IPS DF 4.7 (cell line): Measurements from ENCODE around the gene NIT1.
"Not testable (repeated sequence)": the region's sequence is repeated elsewhere in the genome, so short reads cannot be mapped to it uniquely, and the experiment has no call there.

Experiments used
- DNase-seq: peaks from one replicate; pipeline ENCODE4 v3.0.0-alpha.2; 2013; ENCODE audit warnings: low spot score; ENCODE audit errors: extremely low read depth

The NIT1 gene

DNA sequence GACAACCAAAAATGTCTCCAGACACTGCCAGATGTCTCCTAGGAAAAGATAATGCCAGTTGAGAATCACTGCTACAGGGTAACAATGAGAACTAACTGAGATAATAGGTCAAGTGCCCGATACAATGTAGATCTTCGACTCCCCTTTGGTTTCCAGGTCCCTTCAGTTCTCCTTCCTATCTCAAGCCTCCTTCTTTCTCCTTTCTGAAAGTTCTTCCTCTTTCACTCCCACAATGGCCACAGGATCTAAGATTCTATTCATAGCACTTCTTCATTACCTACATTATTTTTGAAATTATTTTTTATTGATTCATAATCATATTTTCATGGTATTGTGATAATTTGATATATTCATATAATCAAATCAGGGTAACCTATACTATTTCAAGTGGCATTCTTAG is 6.4 kb upstream of the NIT1 start:
- no peak for DNase-seq

DNA sequence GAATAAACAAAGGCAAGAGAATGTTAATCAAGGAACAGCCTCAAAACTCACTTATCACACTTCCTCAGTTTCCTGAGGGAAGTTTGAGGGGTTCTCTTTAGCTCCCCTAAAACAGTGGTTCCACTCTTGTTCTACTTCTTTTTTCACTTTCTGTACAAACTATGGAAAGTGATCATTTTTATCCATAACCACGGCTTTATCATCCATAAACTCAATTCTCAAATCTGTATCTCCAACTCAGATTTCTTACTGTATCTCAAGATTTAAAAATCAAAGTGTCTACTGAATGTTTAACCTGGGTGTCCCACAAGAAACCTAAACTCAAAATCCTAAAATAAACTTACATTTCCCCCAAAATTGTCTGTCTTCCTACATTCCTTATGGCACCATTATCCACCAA is 4.0 kb upstream of the NIT1 start:
- DNase-seq: no peak

DNA sequence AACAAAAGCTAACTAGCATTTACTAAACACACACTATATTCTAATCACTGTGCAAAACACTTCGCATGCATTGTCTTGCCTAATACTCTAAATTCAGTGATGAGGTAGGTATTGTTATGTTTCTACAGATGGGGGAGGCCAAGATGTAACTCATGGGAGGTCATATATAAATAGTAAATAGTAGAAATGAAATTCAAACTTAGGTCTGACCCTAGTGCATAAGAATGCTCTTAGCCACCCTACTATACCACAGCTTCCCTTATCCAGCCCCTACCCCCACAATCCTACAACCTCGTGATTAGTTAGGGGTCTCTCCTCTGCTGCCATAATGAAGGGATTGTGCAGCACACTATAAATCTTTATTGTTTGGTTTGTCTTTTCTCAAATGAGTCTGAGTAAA is 3.3 kb upstream of the NIT1 start:
- DNase-seq: no peak

DNA sequence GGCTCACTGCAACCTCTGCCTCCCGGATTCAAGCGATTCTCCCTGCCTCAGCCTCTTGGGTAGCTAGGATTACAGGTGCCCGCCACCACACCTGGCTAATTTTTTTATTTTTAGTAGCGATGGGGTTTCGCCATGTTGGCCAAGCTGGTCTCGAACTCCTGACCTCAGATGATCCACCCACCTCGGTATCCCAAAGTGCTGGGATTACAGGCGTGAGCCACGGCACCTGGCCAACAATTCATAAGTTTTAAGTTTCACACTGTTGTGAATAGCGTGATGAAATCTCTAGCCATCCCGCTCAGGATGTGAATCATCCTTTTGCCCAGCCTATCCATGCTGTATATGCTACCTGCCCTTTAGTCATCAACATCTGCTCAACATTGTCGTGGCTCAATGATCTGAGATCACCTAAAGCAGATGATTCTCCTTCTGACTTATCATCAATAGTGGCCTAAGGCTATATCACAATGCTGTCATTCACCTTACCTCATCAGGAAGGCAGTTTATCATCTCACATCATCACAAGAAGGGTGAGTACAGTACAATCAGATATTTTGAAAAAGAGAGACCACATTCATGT is 2.7 kb upstream of the NIT1 start:
- DNase-seq: no peak

DNA sequence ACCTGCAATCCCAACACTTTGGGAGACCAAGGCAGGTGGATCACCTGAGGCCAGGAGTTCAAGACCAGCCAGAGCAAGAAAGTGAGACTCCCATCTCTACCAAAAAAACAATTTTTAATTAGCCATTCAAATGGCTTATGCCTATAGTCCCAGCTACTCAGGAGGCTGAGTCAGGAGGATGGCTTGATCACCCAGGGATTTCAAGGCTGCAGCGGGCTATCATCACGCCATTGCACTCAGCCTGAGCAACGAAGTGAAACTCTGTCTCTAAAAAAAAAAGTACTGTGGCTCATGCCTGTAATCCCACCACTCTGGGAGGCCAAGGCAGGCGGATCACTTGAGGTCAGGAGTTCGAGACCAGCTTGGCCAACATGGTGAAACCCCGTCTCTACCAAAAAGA is 1.9 kb upstream of the NIT1 start:
- not testable (repeated sequence) for DNase-seq

DNA sequence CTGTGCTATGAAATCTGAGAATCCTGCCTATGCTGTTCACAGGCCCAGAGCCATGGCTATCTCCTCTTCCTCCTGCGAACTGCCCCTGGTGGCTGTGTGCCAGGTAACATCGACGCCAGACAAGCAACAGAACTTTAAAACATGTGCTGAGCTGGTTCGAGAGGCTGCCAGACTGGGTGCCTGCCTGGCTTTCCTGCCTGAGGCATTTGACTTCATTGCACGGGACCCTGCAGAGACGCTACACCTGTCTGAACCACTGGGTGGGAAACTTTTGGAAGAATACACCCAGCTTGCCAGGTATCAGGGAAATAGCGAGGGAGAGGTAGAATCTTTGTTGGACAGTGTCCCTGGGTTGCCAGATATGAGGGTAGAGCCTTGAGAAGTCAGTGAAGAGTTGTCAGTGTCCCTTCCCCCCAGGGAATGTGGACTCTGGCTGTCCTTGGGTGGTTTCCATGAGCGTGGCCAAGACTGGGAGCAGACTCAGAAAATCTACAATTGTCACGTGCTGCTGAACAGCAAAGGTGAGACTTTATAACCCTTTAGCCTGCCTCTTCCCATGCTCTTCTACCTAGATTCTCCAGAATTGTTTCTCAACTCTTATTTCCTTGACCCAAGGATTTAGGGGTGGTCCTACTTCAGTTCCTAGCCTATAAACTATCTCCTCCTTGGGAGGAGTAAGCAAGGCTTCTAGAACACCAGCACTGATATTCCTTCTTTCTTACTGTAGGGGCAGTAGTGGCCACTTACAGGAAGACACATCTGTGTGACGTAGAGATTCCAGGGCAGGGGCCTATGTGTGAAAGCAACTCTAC is 1.4 kb downstream of the NIT1 start:
- DNase-seq: no peak

DNA sequence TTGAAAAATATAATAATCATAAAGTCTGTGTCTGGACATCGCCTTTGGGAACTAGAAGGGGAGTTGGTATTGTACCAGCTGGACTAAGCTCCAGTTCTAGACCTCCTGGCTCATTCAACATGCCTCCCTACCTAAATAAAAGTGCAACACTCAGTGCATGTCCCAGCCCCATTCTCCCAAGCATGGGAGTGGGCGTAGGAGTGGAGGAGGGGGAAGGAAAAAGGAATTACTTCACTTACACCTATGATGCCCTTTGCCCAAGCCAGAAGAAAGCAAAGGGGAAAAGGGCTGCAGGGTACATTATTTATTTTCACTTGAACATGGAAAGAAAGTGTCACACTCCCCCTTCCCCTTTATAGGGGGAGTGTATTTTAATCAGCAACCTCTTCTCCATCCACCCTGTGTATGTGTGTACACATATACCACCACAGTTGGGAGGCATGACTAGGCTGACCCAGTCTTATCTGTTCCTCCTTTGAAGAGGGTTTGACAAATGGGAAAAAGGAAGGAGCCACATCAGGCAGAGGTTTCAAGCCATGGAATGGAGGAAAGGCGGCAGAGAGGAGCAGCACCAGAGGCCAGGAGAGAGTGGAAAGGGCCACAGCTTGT is 3.2 kb downstream of the NIT1 start:
- no peak for DNase-seq

DNA sequence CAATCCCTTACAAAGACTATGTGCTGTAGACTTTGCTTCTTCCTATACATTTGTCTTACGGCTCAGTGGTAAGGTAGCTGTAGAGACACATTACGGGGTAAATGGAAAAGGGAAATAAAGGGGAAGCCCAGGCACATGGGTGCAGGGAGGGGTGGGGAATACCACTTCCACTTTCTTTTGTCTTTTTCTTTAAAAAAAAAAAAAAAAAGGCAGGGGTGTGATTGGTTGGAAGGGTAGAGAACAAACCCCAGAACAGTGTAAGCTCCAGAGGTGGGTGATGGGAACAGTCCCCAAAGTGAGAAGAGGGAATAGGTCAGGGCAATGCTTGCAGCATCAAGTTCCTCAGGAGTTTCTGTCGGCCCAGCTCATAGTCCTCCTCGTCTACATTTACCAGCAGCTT is 3.9 kb downstream of the NIT1 start:
- DNase-seq: no peak

DNA sequence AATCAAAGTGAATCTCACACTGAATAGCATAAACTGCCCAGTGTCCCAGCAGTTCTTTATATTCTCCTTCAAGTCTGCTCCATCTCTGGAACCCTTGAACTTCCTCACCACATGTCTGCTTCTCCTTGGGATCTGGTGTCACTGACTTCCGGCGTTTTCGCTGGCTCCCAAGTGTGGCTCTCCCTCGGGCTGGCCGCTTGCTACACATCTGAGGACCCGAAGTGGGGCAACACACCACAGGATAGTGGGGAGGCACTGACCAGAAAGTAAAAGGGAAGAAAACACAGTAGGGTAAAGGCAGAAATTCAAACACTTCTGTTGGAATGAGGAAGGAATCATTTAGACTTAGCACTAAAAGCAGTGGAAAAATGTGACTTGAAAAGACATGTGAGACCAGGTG is 5.1 kb downstream of the NIT1 start:
- DNase-seq: no peak

DNA sequence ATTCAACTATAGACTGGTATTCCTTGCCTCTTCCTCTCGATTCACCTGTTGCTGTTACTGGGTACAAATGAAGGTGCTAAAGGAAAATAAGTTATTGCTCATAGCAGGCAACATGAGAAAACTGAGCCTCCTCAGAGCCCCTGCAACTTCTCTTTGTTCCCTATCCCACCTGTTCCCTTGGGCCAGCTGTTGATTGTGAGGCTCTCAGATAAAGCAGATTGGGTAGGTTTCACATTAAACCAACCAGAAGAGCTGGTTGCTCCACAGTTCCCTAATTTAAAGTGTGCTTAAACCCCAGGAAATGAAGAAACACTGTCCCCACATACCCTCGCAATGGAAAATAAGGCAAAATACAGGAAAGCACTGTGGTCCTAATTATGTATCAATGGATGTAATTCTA is 9.7 kb downstream of the NIT1 start:
- no peak for DNase-seq

DNA sequence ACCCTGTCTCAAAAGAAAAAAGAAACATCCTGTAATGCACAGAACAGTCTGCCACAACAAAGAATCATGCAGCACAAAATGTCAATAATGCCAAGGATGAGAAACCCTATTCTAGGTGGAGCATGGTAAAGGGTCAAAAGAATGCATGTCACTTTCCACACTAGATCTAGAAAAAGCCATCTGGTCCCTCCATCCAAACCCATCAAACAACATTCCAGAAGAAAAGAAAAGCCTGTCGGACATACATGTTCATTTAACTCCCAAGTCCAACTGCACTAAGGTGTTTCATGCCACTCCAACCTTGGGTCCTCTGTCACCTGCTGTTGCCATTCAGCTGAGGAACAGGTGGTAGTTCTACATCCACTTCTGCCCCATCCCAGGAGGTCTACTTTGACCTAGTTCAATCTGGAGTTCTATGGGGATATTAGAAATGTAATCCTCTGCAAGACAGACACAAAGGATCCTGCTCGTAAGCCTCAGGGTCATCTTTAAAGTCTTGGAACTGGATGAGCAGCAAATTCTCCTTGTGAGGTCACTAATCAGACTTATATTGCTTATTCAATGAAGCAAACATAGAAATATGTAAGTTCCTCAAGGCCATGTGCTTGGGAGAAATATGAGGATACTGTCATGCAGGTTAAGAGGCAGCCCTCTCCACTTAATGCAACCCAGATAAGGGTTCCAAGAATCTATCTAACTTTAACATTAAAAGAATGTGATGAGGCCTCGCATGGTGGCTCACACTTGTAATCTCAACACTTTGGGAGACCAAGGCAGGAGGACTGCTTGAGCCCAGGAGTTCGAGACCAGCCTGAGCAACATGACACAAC is 10.9 kb downstream of the NIT1 start:
- DNase-seq: no peak

DNA sequence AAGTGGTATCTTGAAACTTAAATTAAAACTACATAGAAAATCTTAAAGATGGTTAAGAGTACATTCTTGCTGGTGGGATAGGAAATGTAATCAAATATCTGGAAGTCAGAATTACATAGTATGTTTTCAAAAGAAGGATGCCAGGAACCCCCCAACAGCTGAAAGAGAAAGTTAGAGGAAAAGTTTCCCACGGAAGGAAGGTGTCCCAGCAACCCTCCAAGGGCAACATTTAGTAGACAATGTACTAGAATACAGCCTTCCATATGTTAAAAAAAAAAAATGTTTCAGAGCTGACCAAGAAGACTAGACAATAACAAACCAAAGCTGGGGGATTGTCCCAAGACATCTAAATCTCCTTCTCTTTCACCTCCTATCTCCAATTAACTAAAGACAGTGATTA is 12.4 kb downstream of the NIT1 start:
- DNase-seq: no peak

DNA sequence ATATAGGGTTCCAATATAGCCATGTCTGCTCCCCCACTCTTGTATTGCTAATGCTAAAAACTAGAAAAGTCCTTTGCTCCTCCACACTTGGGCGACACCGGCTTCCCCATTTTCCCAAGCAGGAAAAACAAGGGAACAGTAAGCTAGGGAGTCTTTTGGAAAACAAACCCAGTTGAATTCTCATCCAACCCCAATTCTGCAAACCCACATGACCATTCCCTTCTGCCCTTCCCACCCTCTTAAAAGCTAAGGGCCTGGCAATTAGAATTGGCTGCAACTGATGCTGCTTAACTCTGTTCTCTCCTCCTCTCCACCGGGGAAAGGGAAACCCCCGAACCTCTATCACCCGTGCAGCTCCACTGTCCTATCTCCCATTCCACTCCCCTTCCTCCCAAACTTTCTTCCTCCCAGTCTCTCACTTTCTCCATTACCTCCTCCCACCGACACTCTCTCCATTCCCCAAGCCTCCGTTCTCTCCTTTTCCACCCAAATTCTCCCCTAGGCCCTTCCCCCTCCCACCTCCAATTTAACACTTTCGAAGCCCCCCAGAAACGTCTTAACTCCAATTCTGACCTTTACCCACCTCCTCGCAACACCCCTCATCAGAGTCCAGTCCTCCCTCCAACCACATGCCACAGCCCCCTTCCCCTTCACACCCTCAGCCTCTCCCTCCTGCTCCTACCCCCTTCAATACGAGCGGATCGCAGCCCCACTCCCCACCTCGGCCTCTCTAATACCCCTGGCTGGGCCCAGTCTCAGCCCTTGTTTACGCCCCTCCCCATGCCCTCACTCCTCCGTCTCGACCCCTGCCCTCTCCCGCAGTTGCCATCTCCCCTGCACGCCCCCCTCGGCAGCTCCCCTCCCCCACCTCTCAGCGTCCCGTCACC is 13.9 kb downstream of the NIT1 start:
- no peak for DNase-seq

DNA sequence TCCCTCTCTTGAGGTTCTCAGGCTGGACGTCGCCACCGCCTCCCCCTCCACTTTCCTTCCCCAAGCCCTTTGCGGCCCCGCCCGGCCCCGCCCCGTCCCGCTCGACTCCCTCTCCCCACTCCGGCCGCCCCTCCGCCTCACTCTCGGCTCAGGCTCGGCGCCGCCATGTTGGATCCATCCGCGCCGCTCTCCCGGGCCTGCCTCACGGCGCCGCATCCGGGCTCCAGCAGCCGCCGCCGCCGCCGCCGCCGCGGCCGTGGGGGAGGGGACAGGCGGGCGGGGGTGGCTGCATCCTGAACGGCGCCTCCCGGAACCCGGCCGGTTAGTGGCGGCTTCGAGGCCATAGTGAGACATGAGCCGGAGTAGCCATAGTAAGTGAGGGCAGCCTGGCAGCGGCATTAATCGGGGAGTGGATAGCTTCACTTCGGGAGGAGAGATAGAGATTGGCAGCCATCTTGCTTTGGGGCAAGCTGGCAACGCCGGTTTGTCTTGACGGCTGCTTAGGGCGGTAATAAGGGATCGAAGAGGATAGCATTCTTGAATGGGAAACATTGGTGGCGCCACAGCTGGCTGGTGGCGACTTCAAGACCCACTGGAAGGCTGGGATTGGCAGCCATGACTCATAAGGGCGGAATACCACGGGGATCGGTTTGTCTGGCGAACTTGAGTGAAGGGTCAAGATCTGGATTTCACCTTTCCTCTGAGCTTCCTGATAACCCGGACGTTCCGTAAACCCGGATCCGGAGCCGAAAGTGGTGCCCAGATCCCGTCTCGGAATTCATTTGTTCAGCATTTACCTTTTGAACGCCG is 14.7 kb downstream of the NIT1 start, which contains the start of gene DEDD:
DEDD (minus strand) TSS at position 258 of the 810 bp plus-strand sequence. CDS start 8,205 bp downstream, outside the sequence.
- peak; percentile 89 for DNase-seq

DNA sequence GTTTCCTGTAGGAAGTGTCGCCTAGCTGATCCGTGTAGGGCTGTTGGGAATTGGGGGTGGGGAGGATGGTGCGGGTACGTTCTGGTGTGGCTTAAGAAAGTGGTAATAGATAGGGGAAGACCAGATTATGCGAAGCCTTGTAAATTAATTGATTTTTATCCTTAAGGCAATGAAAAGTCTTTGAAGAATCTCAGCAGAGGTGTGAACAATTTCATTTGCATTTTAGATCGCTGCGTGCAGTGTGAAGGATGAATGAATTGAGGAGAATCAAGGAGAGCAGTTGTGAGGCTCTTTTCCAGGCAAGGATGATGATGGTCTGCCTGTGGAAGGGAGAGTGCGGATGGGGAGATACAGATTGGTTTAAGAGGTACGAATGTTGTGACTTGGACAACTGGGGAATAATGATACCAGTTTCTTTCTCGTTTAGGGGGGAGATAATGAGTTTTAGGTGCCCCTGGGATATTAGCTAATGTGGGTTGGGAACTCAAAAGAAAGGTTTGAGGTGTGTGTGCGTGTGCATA is 15.4 kb downstream of the NIT1 start:
- no peak for DNase-seq

DNA sequence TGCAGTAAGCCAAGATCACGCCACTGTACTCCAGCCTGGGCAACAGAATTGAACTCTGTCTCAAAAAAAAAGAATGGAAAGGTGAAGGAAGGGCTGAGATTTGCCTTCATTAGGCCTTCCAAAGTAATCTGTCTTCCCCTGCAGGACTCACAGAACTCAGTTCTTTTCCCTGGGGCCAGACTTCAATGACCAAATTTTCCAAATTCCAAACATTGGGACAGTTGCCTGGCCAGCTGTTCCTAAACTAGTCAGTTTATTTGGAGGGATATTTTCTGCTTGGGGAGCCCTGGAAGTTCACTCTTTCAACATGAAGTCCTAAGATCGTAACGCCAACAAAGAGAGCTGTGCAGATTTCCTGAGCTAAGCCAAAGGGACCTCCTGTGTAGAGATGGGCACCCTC is 20.0 kb downstream of the NIT1 start:
- no peak for DNase-seq

DNA sequence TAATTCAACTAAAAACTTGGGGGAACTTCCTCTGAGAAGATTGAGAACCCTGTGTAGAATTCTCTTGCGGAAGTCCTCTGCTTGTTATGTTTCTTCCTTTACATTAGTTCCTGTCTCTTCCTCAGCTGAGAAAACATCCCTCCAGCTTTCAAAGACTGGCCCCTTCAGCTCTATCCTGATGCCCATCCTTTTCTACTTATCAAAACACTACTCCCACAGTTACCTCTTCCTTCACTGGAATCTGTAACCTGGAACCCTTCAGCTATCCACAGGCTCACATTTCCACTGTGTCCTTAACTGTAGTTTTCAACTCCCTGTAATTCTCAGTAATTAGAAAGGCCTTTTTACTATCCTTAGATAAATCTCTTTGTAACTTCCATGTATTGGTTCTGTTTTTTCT is 20.5 kb downstream of the NIT1 start:
- DNase-seq: no peak

DNA sequence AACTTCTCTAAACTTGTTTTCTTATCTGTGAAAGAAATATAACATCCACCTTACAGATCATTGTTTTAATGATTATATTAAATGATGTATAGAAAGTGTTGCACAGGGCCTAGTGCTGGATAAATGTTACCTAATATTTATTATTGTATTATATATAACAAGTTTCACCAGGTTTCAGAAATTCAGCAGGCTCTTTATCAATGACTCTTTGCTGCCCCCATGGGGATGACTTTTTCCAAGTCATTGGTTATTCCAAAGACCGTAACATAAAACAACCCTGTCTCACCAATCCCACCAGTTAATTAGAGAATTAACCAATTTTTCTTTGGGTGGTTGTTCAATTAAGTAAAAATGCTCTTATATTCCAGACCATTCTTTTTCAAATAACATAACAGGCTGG is 21.9 kb downstream of the NIT1 start:
- DNase-seq: no peak

DNA sequence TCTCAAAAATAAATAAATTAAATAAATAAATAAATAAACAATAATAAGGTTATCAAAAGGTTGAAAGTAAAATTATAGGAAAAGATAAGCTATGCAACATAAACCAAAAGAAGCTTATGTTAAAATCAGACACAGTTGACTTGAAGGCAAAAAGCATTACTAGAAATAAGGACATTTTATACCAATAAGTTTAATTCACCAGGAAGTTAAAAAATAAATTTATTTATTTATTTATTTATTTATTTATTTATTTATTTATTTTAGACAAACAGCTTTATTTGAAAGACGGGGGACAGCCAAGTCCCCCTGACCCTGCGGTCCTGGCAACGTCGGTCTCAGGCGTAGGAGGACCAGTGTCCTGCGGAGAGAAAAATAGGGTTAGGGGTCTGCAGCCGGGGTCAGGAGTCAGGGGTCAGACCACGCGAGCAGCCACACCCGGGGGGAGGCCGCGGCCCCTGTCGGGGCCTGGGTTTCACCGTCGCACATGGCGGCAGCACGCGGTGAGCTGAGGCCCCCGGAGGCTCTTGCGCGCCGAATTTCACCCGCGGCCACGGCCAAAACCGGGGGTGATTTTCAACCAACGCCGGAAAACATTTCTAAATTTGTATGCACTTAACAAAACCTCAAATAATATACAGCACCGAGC is 23.0 kb downstream of the NIT1 start:
- DNase-seq: no peak
